NCI-H526 treated with DMSO at 0.1 percent for 48 hours (cell line): ENCODE data around the gene LPP.

Experiments used
- DNase-seq: peaks from one replicate; lab custom pipeline; 2025; lab: John Stamatoyannopoulos, UW

LPP gene

GRCh38 chr3:188881954-188882641, 728.1 kb downstream of the LPP start:
- DNase-seq: no peak

DNA sequence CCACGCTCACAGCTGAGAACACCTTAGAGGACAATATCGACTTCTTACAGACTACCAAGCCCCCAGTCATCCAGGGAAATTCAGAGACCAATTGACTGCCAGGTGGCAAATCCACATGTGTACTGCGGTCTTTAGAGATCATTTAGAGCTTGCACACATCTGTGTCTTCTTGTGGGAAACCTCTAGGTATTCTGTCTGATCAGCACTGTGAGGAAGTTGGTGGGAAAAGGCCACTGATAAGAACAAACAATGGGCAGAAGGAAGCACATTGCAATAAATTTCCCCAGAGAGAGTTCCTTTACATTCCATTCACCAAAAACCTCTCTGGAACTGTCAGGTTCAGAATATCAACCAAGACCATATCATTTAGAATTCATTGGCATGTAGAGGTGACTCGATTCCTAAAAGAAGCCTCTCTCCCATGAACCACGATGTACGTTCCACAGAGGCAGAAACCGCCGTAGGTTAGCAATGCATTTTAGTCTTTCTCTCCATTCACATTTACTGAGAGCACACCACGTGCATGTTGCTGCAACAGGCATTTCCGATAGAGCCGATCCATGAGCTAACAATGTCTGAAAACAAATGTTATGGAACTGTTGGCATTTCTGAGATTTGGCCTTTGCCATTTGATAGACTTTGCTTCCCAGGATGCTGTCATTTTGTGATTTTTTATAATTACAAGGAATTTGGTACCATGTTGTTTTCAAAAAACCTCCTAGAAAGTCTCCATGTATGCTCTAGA, 730.5 kb downstream of the LPP start:
- no peak for DNase-seq

DNA sequence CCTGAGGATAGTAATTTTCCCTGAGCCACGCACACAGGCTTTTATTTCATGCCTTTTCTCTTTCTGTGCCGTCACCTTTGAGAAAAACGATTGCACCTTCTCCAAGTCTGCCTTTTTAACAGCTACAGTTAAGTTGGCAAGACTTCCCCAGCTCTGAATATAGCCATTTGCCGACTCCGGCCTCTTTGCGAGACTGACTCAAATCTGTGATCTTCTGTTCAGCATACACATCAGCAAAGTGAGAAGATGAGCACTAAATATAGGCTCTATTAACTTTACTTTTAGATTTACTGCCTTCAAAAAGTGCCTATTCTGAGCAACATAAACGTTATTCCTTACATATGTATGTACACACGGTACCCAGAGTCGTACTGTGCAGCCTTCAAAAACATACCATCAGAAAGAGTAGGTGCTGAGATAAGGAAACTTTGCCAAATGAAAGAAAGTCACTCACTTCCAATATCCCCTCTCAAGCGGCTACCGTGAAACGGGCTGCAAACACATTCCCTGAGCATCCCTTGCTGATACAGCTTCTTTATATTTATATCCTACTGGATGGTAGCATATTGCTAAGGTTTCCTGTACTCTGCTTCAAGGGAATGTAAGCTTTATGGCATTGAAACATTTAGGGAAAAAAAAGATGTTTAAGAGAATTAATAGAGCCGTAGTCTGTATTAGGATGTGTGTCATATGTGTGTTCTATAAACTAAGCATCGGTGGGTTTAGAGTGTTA, 734.5 kb downstream of the LPP start:
- DNase-seq: no peak

DNA sequence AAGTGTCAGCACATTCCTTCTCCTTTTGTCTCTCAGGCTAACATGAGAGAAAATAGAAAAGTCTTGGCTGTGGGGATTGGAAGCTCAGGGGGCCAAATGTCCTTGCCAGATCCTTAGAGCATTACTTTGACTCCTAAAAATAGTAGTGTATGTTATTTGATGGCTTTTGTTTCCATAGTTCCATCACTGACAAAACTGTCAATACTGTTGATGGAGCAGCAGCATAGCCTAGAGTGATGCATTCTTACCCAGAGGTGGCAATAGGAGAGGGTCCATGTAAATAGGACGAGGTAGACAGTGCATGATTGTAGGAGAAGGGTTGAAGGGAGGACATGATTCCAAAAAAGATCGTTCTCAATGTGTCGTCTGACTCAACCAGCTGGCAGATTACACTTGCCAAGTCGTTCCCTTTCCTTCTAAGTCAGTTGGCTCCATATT, 735.1 kb downstream of the LPP start:
- no peak for DNase-seq

DNA sequence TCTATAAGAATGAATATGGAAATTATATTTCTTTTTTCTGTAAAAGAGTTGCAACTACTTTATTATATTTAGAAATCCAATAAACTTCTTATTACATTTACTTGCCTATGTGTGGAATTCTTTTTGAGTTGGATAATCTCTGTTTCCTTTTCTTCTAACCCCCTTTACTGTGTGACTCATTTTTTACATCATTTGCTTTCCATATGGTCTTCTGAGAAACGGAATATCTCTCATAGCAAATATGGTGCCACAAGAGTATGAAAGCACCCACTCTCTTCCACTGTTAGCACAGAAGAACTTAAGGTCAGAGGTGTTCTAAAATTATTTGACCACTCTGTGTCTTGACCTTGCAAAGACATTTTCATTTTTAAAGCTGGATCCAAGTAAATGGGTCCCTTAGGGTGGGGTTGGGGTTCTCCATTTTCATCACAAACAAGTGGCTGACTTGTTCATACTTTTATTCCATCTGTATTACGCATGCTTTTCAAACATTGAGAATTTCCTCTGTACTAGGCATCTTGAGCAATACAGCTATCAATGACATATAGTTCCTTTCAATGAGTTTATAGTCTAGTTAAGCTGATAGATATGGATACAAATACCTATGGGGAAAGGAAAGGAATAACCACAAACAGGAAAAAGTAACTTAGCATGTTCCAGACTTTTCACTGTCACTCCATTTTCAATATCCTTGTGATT, 736.8 kb downstream of the LPP start:
- DNase-seq: no peak

DNA sequence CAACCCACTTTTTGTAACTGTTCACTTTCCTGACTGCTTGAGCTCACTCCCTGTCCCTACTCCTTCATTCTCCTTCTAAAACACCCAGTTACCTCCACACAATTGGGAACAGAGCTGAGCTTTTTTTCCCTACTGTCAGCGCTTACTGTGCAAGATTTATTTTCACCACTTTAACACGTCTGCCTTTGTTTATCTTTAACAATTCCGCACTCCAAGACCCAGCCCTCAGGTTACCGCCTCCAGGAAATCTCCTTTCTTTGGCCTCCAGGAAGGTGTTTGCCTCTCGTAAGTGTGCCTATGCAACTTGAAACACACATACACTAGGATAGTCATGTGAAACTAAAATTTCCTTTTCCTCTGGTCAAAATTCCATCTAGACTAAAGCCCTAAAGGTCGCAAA, 745.9 kb downstream of the LPP start:
- no peak for DNase-seq

DNA sequence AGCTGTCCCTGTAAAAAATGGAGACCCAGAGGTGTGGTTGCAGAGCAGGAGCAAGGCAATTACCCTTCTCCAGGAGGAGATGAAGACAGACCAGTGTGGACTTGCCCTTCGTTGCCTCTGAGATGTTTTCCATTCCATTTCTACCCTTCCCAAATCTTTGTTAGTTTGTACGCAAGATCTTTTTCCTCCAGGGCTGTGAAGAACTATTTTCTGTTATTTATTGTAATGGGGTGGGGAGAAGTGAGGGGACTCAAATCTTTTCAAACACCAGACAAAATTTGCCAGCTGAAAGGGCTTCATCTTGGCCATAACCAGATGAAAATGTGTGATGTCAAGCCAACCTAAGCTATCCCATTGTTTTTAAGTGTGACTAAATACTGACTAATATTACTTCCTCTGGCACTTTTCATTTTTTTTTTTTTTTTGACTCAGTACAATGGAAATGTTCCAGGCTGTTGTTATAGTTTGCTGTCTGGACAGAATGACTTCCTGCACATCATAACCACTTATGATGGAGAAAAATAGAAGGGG, 746.5 kb downstream of the LPP start:
- no peak for DNase-seq

DNA sequence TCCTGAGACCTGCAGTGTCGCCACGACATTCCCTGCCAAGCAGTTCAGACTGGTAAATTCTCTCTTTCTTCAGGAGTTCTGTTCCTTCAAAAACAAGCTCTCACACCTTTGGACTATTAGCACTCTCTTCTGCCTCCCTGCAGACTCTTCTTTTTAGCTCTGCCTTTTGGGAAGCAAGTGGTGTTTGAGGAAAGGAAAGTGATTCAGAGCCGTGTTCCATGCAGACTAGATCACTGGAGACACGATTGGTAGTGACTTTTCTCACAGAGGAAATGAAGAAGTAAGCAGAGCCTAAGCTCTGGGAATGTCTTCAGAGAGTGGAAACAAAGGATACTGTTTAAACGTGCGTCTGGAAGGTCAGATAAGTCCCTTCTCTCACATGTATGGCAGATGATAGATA, 747.2 kb downstream of the LPP start:
- no peak for DNase-seq

GRCh38 chr3:188901671-188902287, 747.8 kb downstream of the LPP start:
- DNase-seq: no peak

GRCh38 chr3:188904670-188905069, 750.7 kb downstream of the LPP start:
- no peak for DNase-seq

- DNase-seq: no peak
These were observed 751.6 kb downstream of the LPP start for GRCh38 chr3:188905547-188905946.

- no peak for DNase-seq
These were observed 752.3 kb downstream of the LPP start for GRCh38 chr3:188906236-188906635.

DNA sequence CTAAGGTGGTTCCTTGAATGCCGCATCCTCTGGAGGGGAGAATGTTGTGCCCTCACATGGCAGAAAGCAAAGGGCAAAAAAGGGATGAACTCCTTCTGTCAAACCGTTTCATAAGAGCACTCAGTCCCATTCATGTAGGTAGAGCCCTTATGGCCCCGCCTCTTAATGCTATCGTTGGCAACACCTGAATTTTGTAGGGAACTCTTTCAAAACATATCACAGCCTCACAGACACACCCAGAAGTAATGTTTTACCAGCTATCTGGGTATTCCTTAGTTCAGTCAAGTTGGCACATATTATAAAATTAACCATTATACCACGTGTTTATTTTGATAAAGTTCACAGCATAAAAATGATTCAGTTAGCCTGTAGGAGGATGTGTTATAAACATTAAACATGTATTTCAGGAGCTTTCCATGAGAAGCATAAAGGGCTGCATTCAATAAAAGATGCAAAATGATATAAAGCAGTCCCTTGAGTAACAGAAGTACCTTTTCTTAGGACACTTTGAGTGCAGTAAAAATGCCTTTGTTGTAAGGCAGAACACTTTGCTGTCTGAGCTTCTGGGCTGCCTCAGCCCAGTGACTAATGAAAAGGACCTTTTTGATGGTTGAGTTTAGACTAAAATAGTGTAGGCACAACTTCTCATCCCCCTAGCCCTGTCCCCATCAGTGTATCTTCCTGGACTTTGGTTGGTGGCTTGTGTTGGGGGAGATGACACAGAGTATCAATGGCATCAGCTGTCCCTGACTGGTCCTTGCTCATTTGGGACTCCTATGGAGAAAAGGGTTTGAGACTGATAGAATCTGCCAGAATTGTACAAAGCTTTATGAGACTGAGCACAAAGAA, 754.3 kb downstream of the LPP start:
- no peak for DNase-seq

- no peak for DNase-seq
These were observed 757.3 kb downstream of the LPP start for GRCh38 chr3:188911026-188911850.

GRCh38 chr3:188913084-188913483, 759.1 kb downstream of the LPP start:
- no peak for DNase-seq

GRCh38 chr3:188914552-188914951, 760.6 kb downstream of the LPP start:
- no peak for DNase-seq

GRCh38 chr3:188915127-188915526, 761.2 kb downstream of the LPP start:
- DNase-seq: no peak

GRCh38 chr3:188916934-188917401, 763.0 kb downstream of the LPP start:
- no peak for DNase-seq

GRCh38 chr3:188918093-188918492, 764.1 kb downstream of the LPP start:
- DNase-seq: no peak

- no peak for DNase-seq
These were observed 769.7 kb downstream of the LPP start for GRCh38 chr3:188923671-188924070.
